Body of pancreas (tissue), 4 donors: ENCODE data around the gene PPP1R1B.

ENCODE experiments used
- POLR2A ChIP-seq, 3 donors: fragments of 450-650 bp; IDR thresholded peaks; one replicate each; pipeline ENCODE4 v1.6.1; 2016; ENCODE audit warnings: antibody characterized with exemption in 3 of 3, mild to moderate bottlenecking in 2 of 3
- TF ChIP-seq, protein P1 (sequence below), 7 experiments: fragments of 450-650 bp in 4 of 7; fragments of 200-600 bp in 3 of 7; sonication (generic) in 3 of 7; IDR thresholded peaks; one replicate each; pipeline ENCODE4 v1.5.1; 2016 to 2019; ENCODE audit warnings: antibody characterized with exemption in 7 of 7

DNA sequence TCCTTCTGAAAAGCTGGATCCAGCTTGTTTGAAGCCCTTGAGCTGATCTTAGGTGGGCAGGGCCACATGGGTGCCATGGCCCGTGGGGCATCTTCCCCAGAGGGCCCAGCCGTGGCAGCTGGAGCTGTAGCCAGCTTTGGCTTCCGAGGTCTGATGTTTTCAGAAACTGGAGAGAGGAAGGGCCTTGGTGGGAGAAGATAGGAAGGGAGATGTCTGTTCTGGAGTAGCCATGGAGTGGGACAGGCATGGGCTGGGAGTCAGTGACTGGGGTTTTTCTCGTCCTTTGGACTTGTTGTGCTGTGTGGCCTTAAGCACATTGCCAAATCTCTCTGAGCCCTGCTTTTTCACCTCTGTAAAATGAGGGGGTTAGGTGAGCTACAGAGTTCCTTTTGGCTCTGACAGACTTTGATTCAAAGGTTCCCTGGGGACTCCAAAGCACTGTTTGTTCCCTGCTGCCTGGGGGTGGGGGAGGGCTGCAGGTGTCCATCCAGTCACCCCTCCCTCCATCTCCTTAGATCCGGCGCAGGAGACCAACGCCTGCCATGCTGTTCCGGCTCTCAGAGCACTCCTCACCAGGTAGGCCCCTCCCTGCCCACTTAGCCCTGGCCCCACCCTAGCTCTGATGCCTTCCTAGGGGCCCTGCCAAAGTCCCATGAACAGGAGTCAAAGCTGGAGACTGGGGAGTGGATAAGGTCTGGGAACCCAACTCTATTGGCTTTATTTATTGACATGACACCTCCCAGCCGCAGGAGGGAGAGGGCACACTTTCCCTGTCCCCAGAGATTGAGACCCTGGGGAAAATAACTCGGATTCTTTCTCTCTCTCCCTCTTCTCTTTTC, 2.1 kb downstream of the PPP1R1B start:
- TF ChIP-seq, protein P1, sequence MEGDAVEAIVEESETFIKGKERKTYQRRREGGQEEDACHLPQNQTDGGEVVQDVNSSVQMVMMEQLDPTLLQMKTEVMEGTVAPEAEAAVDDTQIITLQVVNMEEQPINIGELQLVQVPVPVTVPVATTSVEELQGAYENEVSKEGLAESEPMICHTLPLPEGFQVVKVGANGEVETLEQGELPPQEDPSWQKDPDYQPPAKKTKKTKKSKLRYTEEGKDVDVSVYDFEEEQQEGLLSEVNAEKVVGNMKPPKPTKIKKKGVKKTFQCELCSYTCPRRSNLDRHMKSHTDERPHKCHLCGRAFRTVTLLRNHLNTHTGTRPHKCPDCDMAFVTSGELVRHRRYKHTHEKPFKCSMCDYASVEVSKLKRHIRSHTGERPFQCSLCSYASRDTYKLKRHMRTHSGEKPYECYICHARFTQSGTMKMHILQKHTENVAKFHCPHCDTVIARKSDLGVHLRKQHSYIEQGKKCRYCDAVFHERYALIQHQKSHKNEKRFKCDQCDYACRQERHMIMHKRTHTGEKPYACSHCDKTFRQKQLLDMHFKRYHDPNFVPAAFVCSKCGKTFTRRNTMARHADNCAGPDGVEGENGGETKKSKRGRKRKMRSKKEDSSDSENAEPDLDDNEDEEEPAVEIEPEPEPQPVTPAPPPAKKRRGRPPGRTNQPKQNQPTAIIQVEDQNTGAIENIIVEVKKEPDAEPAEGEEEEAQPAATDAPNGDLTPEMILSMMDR (IDR thresholded peaks at IDR 0.05) = no peak
- TF ChIP-seq POLR2A (IDR thresholded peaks at IDR 0.05) = no peak
